Astrocyte of the spinal cord (primary cell): ENCODE data around the gene C13orf46.

Source experiments
- DNase-seq: peaks from one replicate; pipeline ENCODE4 v3.0.0; 2011; ENCODE audit warnings: low read depth, low spot score
- H3K4me3 ChIP-seq: 2 replicates; pipeline ENCODE4 v1.5.1; 2011; ENCODE audit warnings: low read depth, mild to moderate bottlenecking, low read length, moderate library complexity
- in situ Hi-C: cut with HindIII; loops from 2 replicates; pipeline ENCODE4 v1.10.0; 2017; ENCODE audit warnings: low sequenced_read_pairs
- TF ChIP-seq, protein P1 (sequence below): IDR thresholded peaks from 2 replicates; pipeline ENCODE4 v1.5.1; 2012; ENCODE audit warnings: low read depth, mild to moderate bottlenecking, low read length, inconsistent platforms

The C13orf46 gene

GRCh38 chr13:113981194-113981605, 7.3 kb upstream of the C13orf46 start:
- no peak overlapping the region for H3K4me3 ChIP-seq
- TF ChIP-seq, protein P1, sequence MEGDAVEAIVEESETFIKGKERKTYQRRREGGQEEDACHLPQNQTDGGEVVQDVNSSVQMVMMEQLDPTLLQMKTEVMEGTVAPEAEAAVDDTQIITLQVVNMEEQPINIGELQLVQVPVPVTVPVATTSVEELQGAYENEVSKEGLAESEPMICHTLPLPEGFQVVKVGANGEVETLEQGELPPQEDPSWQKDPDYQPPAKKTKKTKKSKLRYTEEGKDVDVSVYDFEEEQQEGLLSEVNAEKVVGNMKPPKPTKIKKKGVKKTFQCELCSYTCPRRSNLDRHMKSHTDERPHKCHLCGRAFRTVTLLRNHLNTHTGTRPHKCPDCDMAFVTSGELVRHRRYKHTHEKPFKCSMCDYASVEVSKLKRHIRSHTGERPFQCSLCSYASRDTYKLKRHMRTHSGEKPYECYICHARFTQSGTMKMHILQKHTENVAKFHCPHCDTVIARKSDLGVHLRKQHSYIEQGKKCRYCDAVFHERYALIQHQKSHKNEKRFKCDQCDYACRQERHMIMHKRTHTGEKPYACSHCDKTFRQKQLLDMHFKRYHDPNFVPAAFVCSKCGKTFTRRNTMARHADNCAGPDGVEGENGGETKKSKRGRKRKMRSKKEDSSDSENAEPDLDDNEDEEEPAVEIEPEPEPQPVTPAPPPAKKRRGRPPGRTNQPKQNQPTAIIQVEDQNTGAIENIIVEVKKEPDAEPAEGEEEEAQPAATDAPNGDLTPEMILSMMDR = no peak
- in situ Hi-C loops = no loop called here
- DNase-seq = peak; percentile 84

GRCh38 chr13:113980489-113981064, 6.7 kb upstream of the C13orf46 start:
- in situ Hi-C loops = no loop called here
- TF ChIP-seq, protein P1 = no peak
- no peak overlapping the region for H3K4me3 ChIP-seq
- DNase-seq = no peak

DNA sequence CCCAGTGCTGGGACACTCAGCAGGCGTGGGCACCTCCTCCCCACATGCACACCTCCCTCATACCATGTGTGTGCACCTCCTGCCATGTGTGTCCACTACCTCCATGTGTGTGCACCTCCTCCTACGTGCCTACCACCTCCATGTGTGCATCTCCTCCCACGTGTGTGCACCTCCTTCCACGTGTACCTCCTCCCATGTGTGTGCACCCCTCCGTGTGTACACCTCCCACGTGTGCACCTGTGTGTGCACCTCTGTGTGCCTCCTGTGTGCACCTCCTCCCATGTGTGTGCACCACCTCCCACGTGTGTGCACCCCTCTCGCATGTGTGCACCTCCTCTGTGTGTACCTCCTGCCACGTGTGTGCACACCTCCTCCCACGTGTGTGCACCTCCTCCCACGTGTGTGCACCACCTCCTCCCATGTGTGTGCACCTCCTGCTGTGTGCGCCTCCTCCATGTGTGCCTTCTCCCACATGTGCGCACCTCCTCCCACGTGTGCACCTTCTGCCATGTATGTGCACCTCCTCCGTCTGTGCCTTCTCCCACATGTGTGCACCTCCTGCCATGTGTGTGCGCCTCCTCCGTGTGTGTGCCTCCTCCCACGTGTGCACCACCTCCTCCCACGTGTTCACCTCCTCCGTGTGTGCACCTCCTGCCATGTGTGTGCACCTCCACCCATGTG, 6.1 kb upstream of the C13orf46 start:
- H3K4me3 ChIP-seq = no peak overlapping the region
- in situ Hi-C loops = no loop called here

GRCh38 chr13:113978741-113979481, 5.0 kb upstream of the C13orf46 start:
- no peak for DNase-seq
- no peak overlapping the region for H3K4me3 ChIP-seq
- in situ Hi-C loops = no loop called here
- TF ChIP-seq, protein P1 = no peak

More for the DNA sequence above, 6.1 kb upstream of the C13orf46 start:
- DNase-seq = no peak
- TF ChIP-seq, protein P1 = no peak

- DNase-seq = no peak
These were observed 4.1 kb upstream of the C13orf46 start for GRCh38 chr13:113977976-113978375.

More at GRCh38 chr13:113977976-113978375, 4.1 kb upstream of the C13orf46 start:
- TF ChIP-seq, protein P1 = no peak
- H3K4me3 ChIP-seq = no peak overlapping the region
- in situ Hi-C loops = no loop called here
